ENCODE data around the gene EFCAB14.
A peak's percentile ranks its signal among the peaks of the same experiment; 100 is the strongest.
"Not testable (repeated sequence)": the region's sequence is repeated elsewhere in the genome, so short reads cannot be mapped to it uniquely, and the experiment has no call there.

Gene EFCAB14

GRCh38 chr1:46721686-46722205 lies 2.8 kb upstream of the EFCAB14 start:
- no peak for DNase-seq

GRCh38 chr1:46721204-46721603 lies 2.3 kb upstream of the EFCAB14 start:
- no peak for DNase-seq

- DNase-seq: not testable (repeated sequence)
These were observed 1.4 kb upstream of the EFCAB14 start for GRCh38 chr1:46720319-46720718.

- peak in 1 of 14 donors; percentile 18 for DNase-seq
These were observed 775 bp upstream of the EFCAB14 start for GRCh38 chr1:46719689-46720088.

- DNase-seq: no peak
These were observed 581 bp downstream of the EFCAB14 start for GRCh38 chr1:46718340-46718726.

- no peak for DNase-seq
These were observed 1.3 kb downstream of the EFCAB14 start for GRCh38 chr1:46717654-46718053.

GRCh38 chr1:46714976-46715375 lies 3.9 kb downstream of the EFCAB14 start:
- no peak for DNase-seq

- no peak for DNase-seq
These were observed 10.8 kb downstream of the EFCAB14 start for GRCh38 chr1:46708121-46708520.

- no peak for DNase-seq
These were observed 13.5 kb downstream of the EFCAB14 start for GRCh38 chr1:46705408-46705807.

- no peak for DNase-seq
These were observed 14.8 kb downstream of the EFCAB14 start for GRCh38 chr1:46703927-46704641.

GRCh38 chr1:46699666-46700065 lies 19.2 kb downstream of the EFCAB14 start:
- DNase-seq: no peak

GRCh38 chr1:46697053-46697452 lies 21.9 kb downstream of the EFCAB14 start:
- DNase-seq: no peak

GRCh38 chr1:46694676-46695075 lies 24.2 kb downstream of the EFCAB14 start:
- DNase-seq: not testable (repeated sequence)

- peak in 1 of 14 donors; percentile 64 for DNase-seq
These were observed 25.8 kb downstream of the EFCAB14 start for GRCh38 chr1:46692811-46693770.

GRCh38 chr1:46691997-46692790 lies 26.7 kb downstream of the EFCAB14 start:
- peak in 2 of 14 donors; percentile 18 to 36 for DNase-seq

- DNase-seq: peak in 1 of 14 donors; percentile 9
These were observed 27.9 kb downstream of the EFCAB14 start for GRCh38 chr1:46690931-46691421.

- no peak for DNase-seq
These were observed 29.0 kb downstream of the EFCAB14 start for GRCh38 chr1:46689897-46690296.

GRCh38 chr1:46689356-46689755 lies 29.6 kb downstream of the EFCAB14 start:
- peak in 1 of 14 donors; percentile 93 for DNase-seq

GRCh38 chr1:46687921-46688509 lies 30.9 kb downstream of the EFCAB14 start:
- DNase-seq: peak in 1 of 14 donors; percentile 91

- DNase-seq: peak in 8 of 14 donors; percentile 3 to 73 (median 14)
These were observed 31.7 kb downstream of the EFCAB14 start for GRCh38 chr1:46687093-46687659.

GRCh38 chr1:46686255-46686654 lies 32.7 kb downstream of the EFCAB14 start:
- DNase-seq: no peak

All from C1 segment of cervical spinal cord (tissue), 14 donors.